WTC11 (cell line): Measurements from ENCODE around the gene GHRHR.

Experiments used
- CTCF ChIP-seq: fragments of 200-600 bp; IDR thresholded peaks from 2 replicates; pipeline ENCODE4 v1.8.0; 2022; ENCODE audit warnings: antibody characterized with exemption
- IRF1 ChIP-seq: sonication (generic); formaldehyde crosslinking; IDR thresholded peaks from 2 replicates; pipeline ENCODE4 v1.8.0; 2023; ENCODE audit warnings: missing genetic modification reagents
- JUN ChIP-seq: sonication (generic); formaldehyde crosslinking; IDR thresholded peaks from 2 replicates; pipeline ENCODE4 v1.8.0; 2023; ENCODE audit warnings: mild to moderate bottlenecking, missing genetic modification reagents
- MAX ChIP-seq: sonication (generic); formaldehyde crosslinking; IDR thresholded peaks from 2 replicates; pipeline ENCODE4 v1.8.0; 2022; ENCODE audit warnings: mild to moderate bottlenecking, missing genetic modification reagents
- NFE2L1 ChIP-seq: sonication (generic); formaldehyde crosslinking; IDR thresholded peaks from 2 replicates; pipeline ENCODE4 v1.8.1; 2023; ENCODE audit warnings: missing genetic modification reagents
- NR2C2 ChIP-seq: sonication (generic); formaldehyde crosslinking; IDR thresholded peaks from 2 replicates; pipeline ENCODE4 v1.8.0; 2022; ENCODE audit warnings: mild to moderate bottlenecking, missing genetic modification reagents
- SMAD4 ChIP-seq: sonication (generic); formaldehyde crosslinking; IDR thresholded peaks from 2 replicates; pipeline ENCODE4 v1.8.0; 2022; ENCODE audit warnings: mild to moderate bottlenecking, missing genetic modification reagents
- SP1 ChIP-seq: sonication (generic); formaldehyde crosslinking; conservative IDR thresholded peaks from 2 replicates; pipeline ENCODE4 v1.8.1; 2022; ENCODE audit warnings: missing genetic modification reagents
- ZBTB21 ChIP-seq: sonication (generic); formaldehyde crosslinking; IDR thresholded peaks from 2 replicates; pipeline ENCODE4 v1.8.1; 2023; ENCODE audit warnings: mild to moderate bottlenecking, missing genetic modification reagents, borderline replicate concordance

- TF ChIP-seq CTCF (no peak), MAX (CRISPR knock-in tag) (no peak), ZBTB21 (CRISPR knock-in tag) (no peak), SMAD4 (CRISPR knock-in tag) (no peak), JUN (CRISPR knock-in tag) (no peak), NR2C2 (CRISPR knock-in tag) (no peak), IRF1 (no peak), NFE2L1 (CRISPR knock-in tag) (no peak), SP1 (no peak)
These were observed 20.1 kb downstream of the GHRHR start for GRCh38 chr7:30983914-30984247.
